SK-N-SH treated with all-trans-retinoic acid at 6 μM for 48 hours (cell line): ENCODE results near the gene LAMP5.

Experiments used
- ATAC-seq: fragments of 200-7000 bp; cut with Tn5 transposase; 3 replicates; pipeline ENCODE4 v1.9.1; 2020; ENCODE audit warnings: mild to moderate bottlenecking, moderate library complexity
- ARNTL ChIP-seq: fragments of 450-650 bp; formaldehyde crosslinking; IDR thresholded peaks from 2 replicates; pipeline ENCODE4 v1.5.0; 2020; ENCODE audit warnings: low read depth, mild to moderate bottlenecking, moderate library complexity, borderline replicate concordance
- BACH2 ChIP-seq: fragments of 250-450 bp; sonication (Bioruptor Pico); IDR thresholded peaks from 2 replicates; pipeline ENCODE4 v1.9.0; 2021; ENCODE audit warnings: mild to moderate bottlenecking, borderline replicate concordance
- CREB5 ChIP-seq: fragments of 250-450 bp; sonication (Bioruptor Pico); IDR thresholded peaks from 2 replicates; pipeline ENCODE4 v1.5.1; 2020; ENCODE audit warnings: low read depth, mild to moderate bottlenecking, moderate library complexity
- CSDC2 ChIP-seq: fragments of 250-450 bp; sonication (Bioruptor Pico); IDR thresholded peaks from 2 replicates; pipeline ENCODE4 v1.5.0; 2020; ENCODE audit warnings: mild to moderate bottlenecking, moderate library complexity
- CSRNP3 ChIP-seq: fragments of 250-450 bp; sonication (Bioruptor Pico); IDR thresholded peaks from 2 replicates; pipeline ENCODE4 v1.5.1; 2021; ENCODE audit warnings: mild to moderate bottlenecking, moderate library complexity
- ESRRG ChIP-seq: fragments of 250-450 bp; sonication (Bioruptor Pico); IDR thresholded peaks from 2 replicates; pipeline ENCODE4 v1.6.1; 2021; ENCODE audit warnings: mild to moderate bottlenecking
- GLIS3 ChIP-seq: fragments of 250-450 bp; sonication (Bioruptor Pico); IDR thresholded peaks from 2 replicates; pipeline ENCODE4 v1.5.0; 2020; ENCODE audit warnings: mild to moderate bottlenecking, moderate library complexity
- ISL1 ChIP-seq: fragments of 250-450 bp; sonication (Bioruptor Pico); IDR thresholded peaks from 2 replicates; pipeline ENCODE4 v2.1.2; 2022; ENCODE audit warnings: mild to moderate bottlenecking, moderate library complexity
- OSR1 ChIP-seq: fragments of 250-450 bp; sonication (Bioruptor Pico); IDR thresholded peaks from 2 replicates; pipeline ENCODE4 v1.8.0; 2022; ENCODE audit warnings: moderate library complexity, mild to moderate bottlenecking, inconsistent platforms
- PATZ1 ChIP-seq: fragments of 250-450 bp; sonication (Bioruptor Pico); IDR thresholded peaks from 2 replicates; pipeline ENCODE4 v1.8.0; 2020; ENCODE audit warnings: mild to moderate bottlenecking, moderate library complexity, borderline replicate concordance
- PPARA ChIP-seq: fragments of 250-450 bp; sonication (Bioruptor Pico); IDR thresholded peaks from 2 replicates; pipeline ENCODE4 v1.5.0; 2020; ENCODE audit warnings: mild to moderate bottlenecking, borderline replicate concordance
- RARB ChIP-seq: fragments of 250-450 bp; sonication (Bioruptor Pico); IDR thresholded peaks from 2 replicates; pipeline ENCODE4 v1.8.0; 2021; ENCODE audit warnings: mild to moderate bottlenecking, moderate library complexity
- SNAI2 ChIP-seq: fragments of 250-450 bp; sonication (Bioruptor Pico); IDR thresholded peaks from 2 replicates; pipeline ENCODE4 v1.5.0; 2020; ENCODE audit warnings: mild to moderate bottlenecking, moderate library complexity
- TCF4 ChIP-seq: fragments of 250-450 bp; sonication (Bioruptor Pico); IDR thresholded peaks from 2 replicates; pipeline ENCODE4 v1.8.0; 2021; ENCODE audit warnings: mild to moderate bottlenecking, moderate library complexity, borderline replicate concordance
- TOX ChIP-seq: fragments of 250-450 bp; sonication (Bioruptor Pico); IDR thresholded peaks from 2 replicates; pipeline ENCODE4 v1.8.0; 2021; ENCODE audit warnings: mild to moderate bottlenecking, moderate library complexity, borderline replicate concordance
- TSHZ2 ChIP-seq: fragments of 250-450 bp; sonication (Bioruptor Pico); IDR thresholded peaks from 2 replicates; pipeline ENCODE4 v1.5.0; 2020; ENCODE audit warnings: mild to moderate bottlenecking, moderate library complexity
- ZC3H10 ChIP-seq: fragments of 250-450 bp; sonication (Bioruptor Pico); IDR thresholded peaks from 2 replicates; pipeline ENCODE4 v1.5.1; 2021; ENCODE audit warnings: mild to moderate bottlenecking, moderate library complexity
- ZFP30 ChIP-seq: fragments of 450-650 bp; formaldehyde crosslinking; IDR thresholded peaks from 2 replicates; pipeline ENCODE4 v1.5.0; 2022; ENCODE audit warnings: mild to moderate bottlenecking, moderate library complexity
- ZNF565 ChIP-seq: fragments of 450-650 bp; formaldehyde crosslinking; conservative IDR thresholded peaks from 2 replicates; pipeline ENCODE4 v1.5.0; 2020; ENCODE audit warnings: low read depth, mild to moderate bottlenecking, moderate library complexity
- ZNF70 ChIP-seq: fragments of 450-650 bp; formaldehyde crosslinking; IDR thresholded peaks from 2 replicates; pipeline ENCODE4 v1.5.0; 2020; ENCODE audit warnings: mild to moderate bottlenecking, moderate library complexity
- ZNF8 ChIP-seq: fragments of 450-650 bp; formaldehyde crosslinking; IDR thresholded peaks from 2 replicates; pipeline ENCODE4 v1.5.0; 2020; ENCODE audit warnings: mild to moderate bottlenecking, moderate library complexity
- TF ChIP-seq, protein P1 (sequence below): fragments of 250-450 bp; sonication (Bioruptor Pico); IDR thresholded peaks from 2 replicates; pipeline ENCODE4 v1.8.0; 2021; ENCODE audit warnings: low read depth, mild to moderate bottlenecking, moderate library complexity, borderline replicate concordance

LAMP5 gene

DNA sequence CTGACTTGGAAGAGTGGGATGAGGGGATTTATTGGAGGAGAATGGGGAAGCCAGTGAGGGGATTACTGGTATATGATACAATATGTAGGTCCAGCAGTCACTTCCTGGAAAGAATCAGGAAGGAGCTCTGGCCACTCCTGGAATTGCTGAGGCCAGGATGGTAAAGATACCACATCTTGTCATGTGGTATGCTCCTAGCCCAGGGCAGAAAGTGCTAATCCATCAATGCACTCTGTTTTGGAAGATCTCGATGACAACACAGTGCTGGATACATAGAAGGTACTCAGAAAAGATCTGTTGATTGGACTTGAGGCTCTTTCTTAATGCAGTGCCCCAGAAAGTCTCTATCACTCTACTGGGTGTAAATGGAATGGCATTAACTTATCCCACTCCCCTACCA is 52.6 kb downstream of the LAMP5 start:
- TF ChIP-seq PATZ1 (CRISPR knock-in tag) (no peak), RARB (CRISPR knock-in tag) (no peak), ZFP30 (CRISPR knock-in tag) (no peak), PPARA (CRISPR knock-in tag) (no peak)
- ATAC-seq, result no peak

DNA sequence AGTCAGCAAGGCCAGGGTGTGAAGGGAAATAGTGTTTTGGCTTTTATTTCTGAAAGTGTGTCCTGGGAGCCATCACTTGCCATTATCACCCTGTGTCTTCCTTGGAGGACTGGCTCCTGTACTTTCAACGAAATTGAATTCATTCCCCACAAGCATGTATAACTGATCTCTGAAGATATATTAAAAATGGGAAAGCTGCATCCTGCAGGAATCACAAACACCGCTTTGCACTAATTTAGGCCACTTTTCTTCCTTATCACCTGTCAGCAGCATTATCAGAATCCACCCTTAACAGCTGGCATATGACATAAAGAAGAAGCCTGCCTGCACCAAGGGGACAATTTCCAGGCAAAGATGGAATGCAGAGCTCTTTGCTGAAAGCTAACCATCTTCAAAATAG is 56.2 kb downstream of the LAMP5 start:
- TF ChIP-seq TCF4 (peak; percentile 69; the same call in 1 of the 2 replicates), ZFP30 (CRISPR knock-in tag) (no peak), ISL1 (CRISPR knock-in tag) (peak; percentile 35; the same call in 1 of the 2 replicates)
- TF ChIP-seq, protein P1, sequence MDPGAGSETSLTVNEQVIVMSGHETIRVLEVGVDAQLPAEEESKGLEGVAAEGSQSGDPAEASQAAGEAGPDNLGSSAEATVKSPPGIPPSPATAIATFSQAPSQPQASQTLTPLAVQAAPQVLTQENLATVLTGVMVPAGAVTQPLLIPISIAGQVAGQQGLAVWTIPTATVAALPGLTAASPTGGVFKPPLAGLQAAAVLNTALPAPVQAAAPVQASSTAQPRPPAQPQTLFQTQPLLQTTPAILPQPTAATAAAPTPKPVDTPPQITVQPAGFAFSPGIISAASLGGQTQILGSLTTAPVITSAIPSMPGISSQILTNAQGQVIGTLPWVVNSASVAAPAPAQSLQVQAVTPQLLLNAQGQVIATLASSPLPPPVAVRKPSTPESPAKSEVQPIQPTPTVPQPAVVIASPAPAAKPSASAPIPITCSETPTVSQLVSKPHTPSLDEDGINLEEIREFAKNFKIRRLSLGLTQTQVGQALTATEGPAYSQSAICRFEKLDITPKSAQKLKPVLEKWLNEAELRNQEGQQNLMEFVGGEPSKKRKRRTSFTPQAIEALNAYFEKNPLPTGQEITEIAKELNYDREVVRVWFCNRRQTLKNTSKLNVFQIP (CRISPR knock-in tag), result no peak
- no peak; the same call in 2 of the 3 replicates for ATAC-seq

GRCh38 chr20:9571783-9572182 is 57.4 kb downstream of the LAMP5 start:
- TF ChIP-seq PPARA (CRISPR knock-in tag) (no peak), BACH2 (CRISPR knock-in tag) (no peak), GLIS3 (CRISPR knock-in tag) (no peak), RARB (CRISPR knock-in tag) (no peak), ZNF565 (CRISPR knock-in tag) (no peak), ZFP30 (CRISPR knock-in tag) (no peak), SNAI2 (CRISPR knock-in tag) (no peak), ZNF70 (CRISPR knock-in tag) (no peak), TCF4 (no peak), OSR1 (CRISPR knock-in tag) (no peak), ZNF8 (CRISPR knock-in tag) (no peak), ARNTL (no peak), TOX (no peak), ISL1 (CRISPR knock-in tag) (no peak), CSDC2 (no peak), CSRNP3 (CRISPR knock-in tag) (no peak), CREB5 (no peak), ZC3H10 (CRISPR knock-in tag) (no peak)
- TF ChIP-seq, all 23 proteins: peak for 0
- no peak for ATAC-seq

DNA sequence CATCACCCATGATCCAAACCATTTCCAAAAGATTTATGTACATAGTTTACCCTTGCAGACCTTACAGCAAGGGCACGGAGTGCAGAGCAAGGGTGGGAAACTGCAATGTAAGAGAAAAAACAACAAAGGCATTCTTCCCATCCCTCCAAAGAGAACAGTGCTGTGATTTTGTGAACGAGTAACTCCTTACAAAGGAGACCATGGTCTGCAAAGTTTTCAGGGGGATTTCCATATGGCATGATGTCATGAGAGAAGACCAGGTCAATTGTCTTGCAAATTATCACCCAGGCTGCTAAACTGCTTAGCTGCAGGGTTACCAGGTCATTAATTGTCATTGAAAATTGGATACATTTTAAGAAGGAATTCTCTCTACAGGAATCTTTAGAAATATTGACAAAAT is 58.3 kb downstream of the LAMP5 start:
- no peak for ATAC-seq

More for the DNA sequence above, 58.3 kb downstream of the LAMP5 start:
- no peak for TF ChIP-seq ISL1 (CRISPR knock-in tag)
- TF ChIP-seq GLIS3 (CRISPR knock-in tag), result no peak
- TF ChIP-seq TSHZ2, result no peak
- no peak for TF ChIP-seq ARNTL
- TF ChIP-seq CSRNP3 (CRISPR knock-in tag), result no peak
- no peak for TF ChIP-seq BACH2 (CRISPR knock-in tag)
- TF ChIP-seq TCF4, result no peak
- no peak for TF ChIP-seq RARB (CRISPR knock-in tag)
- TF ChIP-seq CREB5, result no peak
- TF ChIP-seq ZNF565 (CRISPR knock-in tag), result no peak
- no peak for TF ChIP-seq ZFP30 (CRISPR knock-in tag)
- TF ChIP-seq OSR1 (CRISPR knock-in tag), result no peak
- TF ChIP-seq PATZ1 (CRISPR knock-in tag), result no peak
- TF ChIP-seq ESRRG (CRISPR knock-in tag), result no peak
